NCI-H748 (cell line): Measurements from ENCODE around the gene GTF2IRD1.
"Not testable (repeated sequence)": the region's sequence is repeated elsewhere in the genome, so short reads cannot be mapped to it uniquely, and the experiment has no call there.

Experiments
- DNase-seq: peaks from one replicate; lab custom pipeline; 2025; ENCODE audit not compliant: unreplicated experiment; lab: John Stamatoyannopoulos, UW

GTF2IRD1 gene

DNA sequence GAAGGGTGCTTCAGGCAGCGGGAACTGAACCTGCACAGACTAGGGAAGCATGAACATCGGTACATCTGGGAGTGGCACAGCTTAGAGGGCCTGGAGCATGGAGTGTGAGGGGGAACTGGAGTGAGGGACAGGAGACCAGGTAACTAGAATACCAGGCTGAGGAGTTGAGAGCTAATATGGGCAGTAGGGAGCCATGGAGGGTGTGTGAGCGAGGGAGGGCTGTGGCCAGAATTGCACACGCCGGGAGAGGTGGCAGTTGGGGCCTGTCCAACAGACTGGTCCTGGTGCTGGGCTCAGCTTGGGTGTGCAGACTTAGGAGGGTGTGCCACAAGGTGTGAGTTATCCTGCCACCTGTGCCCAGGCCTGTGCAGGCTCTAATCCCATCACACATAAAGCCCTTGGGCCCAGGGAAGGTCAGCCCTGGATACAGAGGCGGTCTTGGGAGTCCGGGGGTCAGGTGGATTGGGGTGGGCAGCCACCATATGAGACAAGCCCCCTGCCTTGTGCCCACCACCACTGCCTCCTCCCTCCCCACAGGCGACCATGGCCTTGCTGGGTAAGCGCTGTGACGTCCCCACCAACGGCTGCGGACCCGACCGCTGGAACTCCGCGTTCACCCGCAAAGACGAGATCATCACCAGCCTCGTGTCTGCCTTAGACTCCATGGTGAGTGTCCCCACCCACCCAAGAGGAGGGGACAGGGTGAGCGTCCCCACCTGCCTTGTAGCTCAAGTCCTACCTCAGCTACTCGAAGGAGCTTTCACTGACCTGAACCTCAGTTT, 54.0 kb downstream of the GTF2IRD1 start:
- no peak for DNase-seq

DNA sequence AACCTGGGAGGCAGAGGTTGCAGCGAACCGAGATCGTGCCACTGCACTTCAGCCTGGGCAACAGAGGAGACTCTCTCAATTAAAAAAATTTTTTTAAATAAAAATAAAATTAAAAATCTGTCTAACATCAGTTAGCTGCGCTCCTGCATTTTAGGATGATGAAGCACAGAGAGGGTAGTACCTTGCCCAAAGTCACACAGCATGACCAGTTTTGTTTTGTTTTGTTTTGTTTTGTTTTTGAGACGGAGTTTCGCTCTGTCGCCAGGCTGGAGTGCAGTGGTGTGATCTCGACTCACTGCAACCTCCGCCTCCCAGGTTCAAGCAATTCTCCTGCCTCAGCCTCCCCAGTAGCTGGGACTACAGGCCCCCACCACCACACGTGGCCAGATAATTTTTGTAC, 55.7 kb downstream of the GTF2IRD1 start:
- not testable (repeated sequence) for DNase-seq

DNA sequence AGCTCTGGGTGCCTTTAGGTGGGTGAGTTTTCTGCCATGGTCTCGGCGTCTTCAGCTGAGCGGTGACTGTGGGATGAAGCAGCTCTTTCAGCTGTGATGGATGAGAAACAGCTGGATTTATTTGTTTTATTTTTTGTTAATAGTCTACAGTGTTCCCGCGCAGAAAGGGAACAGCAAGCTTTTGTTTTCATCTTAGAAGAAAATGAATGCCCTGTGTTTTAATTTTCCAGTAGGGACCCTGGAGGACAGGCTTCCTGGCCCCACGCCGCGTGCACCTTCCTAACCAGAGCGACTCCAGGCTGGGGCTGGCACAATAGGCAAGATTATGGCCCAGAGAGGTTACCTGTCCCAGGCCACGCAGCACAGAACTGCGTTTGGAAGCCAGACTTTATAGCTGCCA, 57.6 kb downstream of the GTF2IRD1 start:
- DNase-seq: no peak

DNA sequence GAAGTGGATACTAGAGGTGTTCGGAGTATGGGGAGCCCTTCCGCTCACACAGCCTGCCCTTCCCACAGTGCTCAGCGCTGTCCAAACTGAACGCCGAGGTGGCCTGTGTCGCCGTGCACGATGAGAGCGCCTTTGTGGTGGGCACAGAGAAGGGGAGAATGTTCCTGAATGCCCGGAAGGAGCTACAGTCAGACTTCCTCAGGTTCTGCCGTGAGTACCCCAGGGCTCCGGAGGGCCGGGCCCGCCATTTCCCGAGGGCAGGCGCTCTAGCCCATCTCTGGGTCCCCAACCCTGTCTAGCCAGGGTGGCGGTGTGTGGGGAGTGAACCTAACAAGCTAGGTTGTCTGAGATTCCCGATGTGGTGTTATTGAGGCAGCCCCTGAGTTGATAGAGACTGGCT, 59.1 kb downstream of the GTF2IRD1 start:
- no peak for DNase-seq

DNA sequence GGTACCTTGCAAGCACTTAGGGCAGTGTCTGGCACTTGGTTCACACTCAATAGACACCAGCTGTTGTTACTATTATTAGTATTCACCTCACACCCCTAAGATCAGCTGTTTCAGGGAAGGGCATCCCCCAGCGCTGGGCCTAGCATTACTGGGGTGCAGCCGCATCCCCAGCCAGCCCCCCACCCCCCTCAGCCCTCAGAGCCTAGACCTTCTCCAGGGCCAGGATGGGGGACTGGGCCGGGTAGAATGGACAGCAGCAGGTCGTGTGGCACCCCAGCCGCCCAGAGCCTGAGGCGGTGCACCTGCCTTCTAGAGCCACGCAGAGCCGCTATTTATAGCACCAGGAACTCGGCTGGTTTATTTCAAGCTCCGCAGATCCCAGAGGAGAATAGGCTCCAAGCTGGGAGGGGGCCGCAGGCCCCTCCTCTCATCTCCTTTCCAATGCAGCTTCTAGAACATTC, 60.5 kb downstream of the GTF2IRD1 start:
- DNase-seq: no peak

DNA sequence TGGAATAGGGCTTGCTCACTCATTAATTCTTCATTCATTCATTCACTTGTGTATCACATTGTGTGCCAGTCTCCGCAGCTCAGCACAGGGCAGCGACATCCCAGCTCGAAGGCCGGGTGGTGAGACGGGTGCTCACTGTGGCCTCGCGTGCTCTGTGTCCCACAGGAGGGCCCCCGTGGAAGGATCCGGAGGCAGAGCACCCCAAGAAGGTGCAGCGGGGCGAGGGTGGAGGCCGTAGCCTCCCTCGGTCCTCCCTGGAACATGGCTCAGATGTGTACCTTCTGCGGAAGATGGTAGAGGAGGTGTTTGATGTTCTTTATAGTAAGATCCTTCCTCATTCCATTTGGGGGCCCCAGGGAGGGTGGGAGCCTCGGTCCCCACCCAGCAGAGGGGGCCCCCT, 61.6 kb downstream of the GTF2IRD1 start:
- DNase-seq: no peak

DNA sequence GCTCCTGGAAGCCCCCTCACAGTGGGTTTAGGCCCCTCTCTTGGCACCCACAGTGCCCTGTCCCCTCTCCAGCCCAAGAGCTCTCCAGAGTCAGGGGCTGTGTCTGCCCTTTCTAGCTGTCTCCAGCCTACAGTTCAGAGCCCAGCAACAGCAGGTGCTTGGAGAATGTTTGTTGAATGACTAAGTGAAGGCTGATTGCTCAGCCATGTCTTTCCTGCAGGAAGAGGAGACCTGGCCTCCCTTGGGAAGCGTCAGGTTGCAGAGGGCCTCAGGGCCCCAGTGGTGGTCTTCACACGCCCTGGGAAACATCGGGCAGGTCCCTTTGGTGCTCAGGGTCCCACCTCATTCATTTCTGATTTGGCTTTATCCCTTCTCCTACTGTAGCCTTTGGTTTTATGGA, 62.5 kb downstream of the GTF2IRD1 start:
- DNase-seq: no peak

DNA sequence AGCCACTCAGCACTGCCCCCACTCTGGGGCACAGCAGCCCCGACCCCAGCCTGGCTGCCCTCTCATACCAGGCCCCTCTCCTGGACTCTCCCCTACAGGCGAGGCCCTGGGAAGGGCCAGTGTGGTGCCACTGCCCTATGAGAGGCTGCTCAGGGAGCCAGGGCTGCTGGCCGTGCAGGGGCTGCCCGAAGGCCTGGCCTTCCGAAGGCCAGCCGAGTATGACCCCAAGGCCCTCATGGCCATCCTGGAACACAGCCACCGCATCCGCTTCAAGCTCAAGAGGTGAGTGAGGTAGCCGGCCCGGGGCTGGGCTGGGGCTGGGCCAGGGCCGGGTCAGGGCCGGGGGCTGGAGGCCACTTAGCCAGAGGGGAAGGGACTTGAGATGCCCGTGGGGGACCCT, 64.3 kb downstream of the GTF2IRD1 start:
- DNase-seq: no peak

DNA sequence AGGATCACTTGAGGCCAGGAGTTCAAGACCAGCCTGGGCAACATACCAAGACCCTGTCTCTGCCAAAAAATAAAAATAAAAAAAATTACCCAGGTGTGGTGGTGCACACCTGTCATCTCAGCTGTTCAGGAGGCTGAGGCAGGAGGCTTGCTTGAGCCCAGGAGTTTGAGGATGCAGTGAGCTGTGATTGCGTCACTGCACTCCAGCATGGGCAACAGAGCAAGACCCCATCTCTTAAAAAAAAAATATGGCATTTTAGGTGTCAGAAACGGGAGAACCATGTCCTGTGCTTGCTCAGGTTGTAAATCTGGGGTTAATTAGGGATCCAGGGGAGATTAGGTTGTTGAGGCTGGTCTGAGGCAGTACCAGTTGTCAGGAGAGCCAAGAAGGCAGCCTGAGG, 64.9 kb downstream of the GTF2IRD1 start:
- DNase-seq: no peak

DNA sequence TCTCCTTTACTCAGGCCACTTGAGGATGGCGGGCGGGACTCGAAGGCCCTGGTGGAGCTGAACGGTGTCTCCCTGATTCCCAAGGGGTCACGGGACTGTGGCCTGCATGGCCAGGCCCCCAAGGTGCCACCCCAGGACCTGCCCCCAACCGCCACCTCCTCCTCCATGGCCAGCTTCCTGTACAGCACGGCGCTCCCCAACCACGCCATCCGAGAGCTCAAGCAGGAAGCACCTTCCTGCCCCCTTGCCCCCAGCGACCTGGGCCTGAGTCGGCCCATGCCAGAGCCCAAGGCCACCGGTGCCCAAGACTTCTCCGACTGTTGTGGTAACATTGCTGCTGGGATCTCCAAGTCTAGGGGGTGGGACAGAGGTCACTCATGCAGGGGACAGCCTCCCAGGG, 65.7 kb downstream of the GTF2IRD1 start:
- DNase-seq: no peak

DNA sequence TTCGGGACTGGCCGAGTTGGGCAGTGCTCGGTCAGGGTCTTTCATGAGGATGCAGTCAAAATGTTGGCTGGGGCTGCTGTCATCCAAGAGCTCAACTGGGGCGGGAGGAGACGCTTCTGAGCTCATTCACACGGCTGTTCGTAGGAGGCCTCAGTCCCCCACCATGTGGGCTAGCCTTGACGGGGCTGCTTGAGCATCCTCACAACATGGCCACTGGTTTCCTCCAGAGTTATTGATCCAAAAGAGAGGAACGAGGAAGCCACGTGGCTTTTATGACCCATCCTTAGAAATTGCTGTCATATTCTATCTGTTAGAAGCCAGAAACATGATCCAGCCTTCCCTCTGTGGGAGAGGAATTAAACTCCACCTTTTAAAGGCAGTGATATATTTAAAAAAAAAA, 68.1 kb downstream of the GTF2IRD1 start:
- no peak for DNase-seq

DNA sequence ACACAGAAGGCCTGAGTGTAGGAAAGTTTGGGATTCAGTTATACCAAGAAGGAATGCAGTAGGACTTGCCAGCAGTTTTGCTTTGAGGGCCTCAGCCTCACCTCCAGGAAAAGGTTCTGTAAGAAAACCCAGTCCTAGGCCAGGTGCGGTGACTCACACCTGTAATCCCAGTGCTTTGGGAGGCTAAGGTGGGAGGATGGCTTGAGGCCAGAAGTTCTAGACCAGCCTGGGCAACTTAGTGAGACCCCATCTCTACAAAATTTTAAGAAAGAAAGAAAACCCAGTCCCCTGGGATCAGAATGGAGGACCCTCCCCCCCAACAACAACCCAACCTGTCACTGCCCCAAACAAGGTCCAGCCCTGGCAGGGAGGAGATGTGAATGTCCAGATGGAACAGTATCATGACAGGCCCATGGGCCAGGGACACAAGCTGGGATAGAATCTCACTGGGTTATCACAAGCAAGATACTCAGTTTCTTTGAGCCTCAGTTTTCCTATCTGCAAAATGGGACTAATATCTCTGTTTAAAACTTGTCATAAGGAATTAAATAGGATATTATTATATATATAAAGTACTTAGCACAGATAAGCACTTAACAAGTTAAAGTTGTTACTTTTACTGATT, 68.7 kb downstream of the GTF2IRD1 start:
- no peak for DNase-seq

DNA sequence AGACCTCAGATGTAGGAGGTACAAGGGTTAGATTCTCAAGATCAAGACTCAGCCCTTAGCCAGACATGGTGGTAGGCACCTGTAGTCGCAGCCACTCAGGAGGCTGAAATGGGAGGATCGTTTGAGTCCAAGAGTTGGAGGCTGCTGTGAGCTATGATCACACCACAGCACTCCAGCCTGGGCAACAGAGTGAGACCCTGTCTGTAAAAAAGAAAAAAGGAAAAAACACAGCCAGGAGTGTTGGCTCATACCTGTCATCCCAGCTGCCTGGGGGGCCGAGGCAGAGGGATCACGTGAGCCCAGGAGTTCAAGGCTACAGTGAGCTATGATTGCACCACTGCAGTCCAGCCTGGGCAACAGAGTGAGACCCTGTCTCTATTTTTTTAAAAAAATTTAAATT, 69.3 kb downstream of the GTF2IRD1 start:
- no peak for DNase-seq

DNA sequence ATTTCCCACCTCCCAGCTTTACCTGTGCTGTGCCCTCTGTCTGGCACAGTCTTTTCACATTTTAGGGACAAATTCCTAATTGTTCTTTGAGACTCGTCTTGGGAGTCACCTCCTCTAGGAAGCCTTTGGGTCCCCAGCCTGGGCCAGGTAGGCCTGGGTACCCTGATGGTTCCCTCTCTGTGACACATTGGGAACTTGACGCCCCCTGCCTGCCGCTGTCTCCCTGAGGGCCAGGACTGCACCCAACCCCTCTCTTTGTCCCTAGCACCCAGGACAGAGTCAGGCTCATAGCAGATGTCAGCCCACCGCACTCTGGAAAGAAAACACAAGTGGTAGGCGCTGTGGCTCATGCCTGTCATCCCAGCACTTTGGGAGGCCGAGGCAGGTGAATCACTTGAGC, 71.4 kb downstream of the GTF2IRD1 start:
- DNase-seq: no peak

DNA sequence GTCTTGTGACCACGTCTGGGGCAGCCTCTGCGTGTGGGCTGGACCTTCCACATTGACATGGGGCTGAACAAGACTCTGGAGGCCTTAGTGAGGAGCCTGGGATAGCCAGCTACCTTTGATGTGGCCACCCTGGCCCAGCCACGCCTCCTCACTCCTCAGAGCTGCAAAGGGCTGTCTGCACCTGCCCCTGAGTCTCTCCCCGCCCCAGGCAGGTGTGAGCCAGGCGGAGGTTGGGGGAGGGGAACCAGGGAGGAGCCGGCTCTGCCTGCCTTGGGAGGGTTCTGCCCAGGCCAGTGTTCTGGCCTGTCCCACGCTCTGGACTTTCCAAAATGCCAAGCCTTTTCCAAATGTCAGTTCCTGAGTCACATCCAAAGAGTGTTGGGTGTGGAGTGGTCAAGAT, 72.2 kb downstream of the GTF2IRD1 start:
- DNase-seq: peak; percentile 96

DNA sequence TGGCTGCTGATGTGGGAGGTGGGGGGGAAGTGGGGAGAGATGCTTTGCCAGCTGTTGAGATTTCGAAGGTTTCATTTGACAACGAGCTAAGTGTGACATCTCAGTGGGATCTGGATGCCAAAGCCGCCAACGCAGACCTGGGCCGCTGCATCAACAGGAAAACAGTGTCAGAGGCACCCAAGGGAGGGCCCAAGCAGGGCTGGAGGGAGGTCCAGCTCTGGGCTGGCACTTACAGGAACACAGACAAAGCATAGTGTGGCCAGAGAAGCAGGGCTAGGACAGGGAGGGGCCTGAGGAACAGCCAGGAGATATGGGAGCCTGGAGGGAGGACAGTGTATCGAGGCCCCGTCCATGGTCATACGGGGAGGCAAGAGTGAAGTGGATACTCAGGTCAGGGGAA, 73.1 kb downstream of the GTF2IRD1 start:
- peak; percentile 13 for DNase-seq

DNA sequence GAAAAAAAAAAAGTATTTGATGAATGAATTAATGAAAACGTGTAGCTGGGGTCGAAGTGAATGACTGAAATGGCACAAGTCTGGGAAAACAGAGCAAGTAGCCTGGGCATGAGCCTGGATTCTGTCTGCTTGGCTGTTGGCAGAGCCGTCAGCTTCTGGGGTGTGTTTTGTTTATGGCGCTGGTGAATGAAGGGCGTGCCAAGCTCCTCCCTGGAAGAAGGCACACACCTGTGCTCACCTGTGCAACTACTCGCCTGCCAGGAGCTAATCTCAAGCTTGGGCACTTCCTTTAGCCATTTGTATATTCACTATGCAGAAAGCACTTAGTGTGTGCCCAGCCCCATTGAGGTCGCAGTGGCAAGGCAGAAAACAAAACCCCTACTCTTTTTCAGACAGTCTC, 74.1 kb downstream of the GTF2IRD1 start:
- DNase-seq: peak; percentile 78

DNA sequence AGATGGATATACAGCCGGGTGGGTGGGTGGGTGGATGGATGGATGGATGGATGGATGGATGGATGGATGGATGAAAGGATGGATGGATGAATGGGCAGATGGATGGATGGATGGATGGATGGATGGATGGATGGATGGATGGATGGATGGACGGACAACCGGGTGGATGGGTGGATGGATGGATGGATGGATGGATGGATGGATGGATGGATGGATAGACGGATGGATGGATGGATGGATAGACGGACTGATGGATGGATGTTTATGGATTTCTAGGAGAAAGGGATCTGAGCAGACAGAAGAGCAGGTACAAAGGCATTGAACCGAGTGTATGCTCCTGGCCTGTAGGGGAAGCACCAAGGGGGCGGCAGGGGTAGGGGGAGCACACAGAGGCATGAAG, 75.1 kb downstream of the GTF2IRD1 start:
- not testable (repeated sequence) for DNase-seq

DNA sequence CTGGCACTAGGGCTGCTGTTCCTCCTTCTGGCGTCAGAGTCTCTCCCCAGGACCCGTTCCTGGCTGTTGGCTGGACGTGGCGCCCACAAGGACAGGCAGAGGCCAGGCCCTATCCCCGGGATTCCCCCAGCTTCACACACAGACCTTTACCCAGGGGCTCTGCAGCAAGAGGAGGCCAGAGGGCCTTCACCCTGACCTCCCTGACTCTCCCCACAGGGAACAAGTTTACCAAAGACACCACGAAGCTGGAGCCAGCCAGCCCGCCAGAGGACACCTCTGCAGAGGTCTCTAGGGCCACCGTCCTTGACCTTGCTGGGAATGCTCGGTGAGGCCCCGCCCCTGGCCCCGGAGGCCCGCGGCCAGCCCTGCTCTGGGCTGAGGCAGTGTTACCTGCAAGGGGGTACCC, 82.2 kb downstream of the GTF2IRD1 start:
- no peak for DNase-seq

DNA sequence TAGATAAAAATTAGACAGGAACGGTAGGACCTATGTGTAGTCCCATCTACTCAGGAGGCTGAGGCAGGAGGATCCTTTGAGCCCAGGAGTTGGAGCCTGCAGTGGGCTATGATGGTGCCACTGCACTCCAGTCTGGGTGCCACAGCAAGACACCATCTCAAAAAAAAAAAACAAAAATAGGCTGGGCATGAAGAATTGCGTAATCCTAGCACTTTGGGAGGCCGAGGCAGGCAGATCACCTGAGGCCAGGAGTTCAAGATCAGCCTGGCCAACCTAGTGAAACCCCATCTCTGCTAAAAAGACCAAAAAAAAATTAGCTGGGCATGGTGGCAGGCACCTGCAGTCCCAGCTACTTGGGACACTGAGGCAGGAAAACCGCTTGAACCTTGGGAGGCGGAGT, 88.2 kb downstream of the GTF2IRD1 start:
- DNase-seq: not testable (repeated sequence)

DNA sequence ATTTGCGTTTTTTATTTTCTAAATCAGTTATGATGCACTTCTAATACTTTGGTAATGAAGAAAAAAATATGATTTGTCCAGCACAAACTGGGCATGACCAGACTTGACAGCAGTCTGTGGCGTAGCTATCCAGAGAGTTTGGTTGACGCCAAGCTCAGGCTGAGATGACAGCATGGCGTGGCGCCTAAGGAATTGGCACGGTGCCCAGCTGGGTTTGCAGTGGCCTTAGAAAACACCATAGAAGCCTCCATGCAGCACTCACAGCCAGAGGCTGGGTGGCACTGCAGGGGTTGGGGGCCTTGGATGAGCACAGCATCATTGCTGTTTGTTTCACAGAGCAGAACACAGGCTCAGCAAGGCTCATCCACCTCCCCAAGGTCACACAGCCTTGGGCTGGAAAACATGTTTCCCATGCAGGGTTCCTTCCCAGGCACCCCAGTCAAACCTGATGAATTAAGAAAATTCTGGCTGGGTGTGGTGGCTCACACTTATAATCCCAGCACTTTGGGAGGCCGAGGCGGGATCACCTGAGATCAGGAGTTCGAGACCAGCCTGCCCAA, 88.9 kb downstream of the GTF2IRD1 start:
- peak; percentile 88 for DNase-seq

DNA sequence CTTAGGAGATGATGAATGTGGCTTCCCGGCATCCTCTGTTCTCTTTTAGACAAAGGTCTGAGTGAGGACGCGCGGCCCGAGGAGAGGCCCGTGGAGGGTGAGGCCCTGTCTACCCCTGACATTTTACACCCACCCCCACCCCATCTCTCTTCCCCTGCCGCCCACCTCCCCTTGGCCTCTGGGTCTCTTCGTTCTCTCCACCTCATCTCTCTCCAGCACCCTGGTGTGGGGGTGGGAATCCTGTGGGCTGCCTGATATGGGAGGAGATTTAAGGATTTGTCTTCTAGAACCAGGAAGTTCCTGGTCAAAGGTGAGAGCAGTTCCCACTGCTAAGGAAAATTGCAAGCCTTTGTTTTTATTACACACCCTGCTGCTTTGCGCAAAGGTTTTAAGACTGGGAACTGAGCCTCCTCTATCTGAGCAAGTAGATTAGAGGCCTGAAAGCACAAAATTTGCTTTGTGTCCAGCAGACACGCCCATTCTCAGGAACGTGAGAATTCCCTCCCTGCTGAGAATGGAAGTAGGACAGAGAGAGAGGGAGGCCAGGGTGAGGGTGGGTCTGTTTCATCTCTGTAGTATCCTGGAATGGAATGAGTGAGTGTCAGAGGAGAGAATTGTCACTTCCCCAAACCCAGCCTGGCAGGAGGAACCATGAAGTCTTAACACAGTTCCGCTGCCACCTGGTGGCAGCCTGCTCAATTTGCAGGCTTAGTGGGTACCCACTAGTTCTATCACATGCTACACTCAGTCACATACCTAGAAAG, 91.2 kb downstream of the GTF2IRD1 start:
- peak; percentile 56 for DNase-seq
